Measurements from ENCODE around the gene MRPL39. TPM values are rescaled to one million over a fixed set of nuclear protein-coding genes. Genes with fewer than 3 reads are reported as not detected.

Gene MRPL39
- total RNA-seq = 49.9 TPM
- long read RNA-seq, transcript MRPL39-202 (10 exons, 1,110 nt) = major isoform, 52 of 59 reads
- long read RNA-seq, partial matches to known transcripts = 4 of 59 reads
- long read RNA-seq, other reads (novel, unspliced or antisense) = 3 of 59 reads

- peak within 1 kb of the TSS; percentile 87 for H3K27ac ChIP-seq (replicated peaks)
- no peaks in the 10 kb centered on the region for H3K9me3 ChIP-seq (replicated peaks)
- H3K4me1 ChIP-seq = peaks cover 48% of the 10 kb centered on the region
- peak; percentile 65 for TF ChIP-seq CTCF (IDR thresholded peaks at IDR 0.05; ENCODE audit: borderline replicate concordance)
- peak within 1 kb of the TSS; percentile 85 for H3K4me3 ChIP-seq
- intact Hi-C loops (cut with micrococcal nuclease) = loop anchor here (2.0 kb wide), 1 partner anchor 101 kb away; no protein-coding TSS in a partner anchor
- DNase-seq = peak; percentile 86
- H3K36me3 ChIP-seq = peaks cover 34% of the 10 kb centered on the region
- H3K27me3 ChIP-seq (ENCODE audit: low read depth) = no peaks in the 10 kb centered on the region
Measured at GRCh38 chr21:25607151-25608043, at the start of gene MRPL39. Gene MRPL39, minus strand, starts transcription at chr21:25607481. Its CDS starts 6 bp downstream, at chr21:25607475.

GRCh38 chr21:25656412-25656811 lies 49.1 kb upstream of the MRPL39 start:
- no peak overlapping the region for H3K27ac ChIP-seq (replicated peaks)
- no peaks in the 10 kb centered on the region for H3K27me3 ChIP-seq (ENCODE audit: low read depth)
- DNase-seq = no peak
- peaks cover 8% of the 10 kb centered on the region for H3K9me3 ChIP-seq (replicated peaks)
- TF ChIP-seq CTCF (IDR thresholded peaks at IDR 0.05; ENCODE audit: borderline replicate concordance) = no peak
- H3K36me3 ChIP-seq = no peaks in the 10 kb centered on the region
- H3K4me1 ChIP-seq = peaks cover 14% of the 10 kb centered on the region
- no peak overlapping the region for H3K4me3 ChIP-seq
- intact Hi-C loops (cut with micrococcal nuclease) = no loop called here

DNA sequence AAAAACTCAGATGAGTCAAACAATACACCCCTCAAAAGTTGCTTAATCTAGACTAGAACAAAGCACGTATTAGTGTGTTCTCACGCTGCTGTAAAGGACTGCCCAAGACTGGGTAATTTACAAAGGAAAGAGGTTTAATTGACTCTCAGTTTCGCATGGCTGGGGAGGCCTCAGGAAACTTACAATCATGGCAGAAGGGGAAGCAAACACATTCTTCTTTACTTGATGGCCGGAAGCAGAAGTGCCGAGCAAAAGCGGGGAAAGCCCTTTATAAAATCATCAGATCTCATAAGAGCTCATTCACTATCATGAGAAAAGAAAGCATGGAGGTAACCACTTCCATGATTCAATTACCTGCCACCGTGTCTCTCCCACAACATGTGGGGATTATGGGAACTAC lies 41.9 kb upstream of the MRPL39 start:
- Histone ChIP-seq H3K27me3 (ENCODE audit: low read depth) (no peaks in the 10 kb centered on the region), H3K36me3 (no peaks in the 10 kb centered on the region), H3K4me1 (peaks cover 11% of the 10 kb centered on the region), H3K4me3 (no peak overlapping the region), H3K27ac (replicated peaks) (no peak overlapping the region), H3K9me3 (replicated peaks) (no peaks in the 10 kb centered on the region)
- intact Hi-C loops (cut with micrococcal nuclease) = loop anchor here (5.0 kb wide), 1 partner anchor 48 kb away; no protein-coding TSS in a partner anchor
- no peak for DNase-seq
- TF ChIP-seq CTCF (IDR thresholded peaks at IDR 0.05; ENCODE audit: borderline replicate concordance) = no peak

DNA sequence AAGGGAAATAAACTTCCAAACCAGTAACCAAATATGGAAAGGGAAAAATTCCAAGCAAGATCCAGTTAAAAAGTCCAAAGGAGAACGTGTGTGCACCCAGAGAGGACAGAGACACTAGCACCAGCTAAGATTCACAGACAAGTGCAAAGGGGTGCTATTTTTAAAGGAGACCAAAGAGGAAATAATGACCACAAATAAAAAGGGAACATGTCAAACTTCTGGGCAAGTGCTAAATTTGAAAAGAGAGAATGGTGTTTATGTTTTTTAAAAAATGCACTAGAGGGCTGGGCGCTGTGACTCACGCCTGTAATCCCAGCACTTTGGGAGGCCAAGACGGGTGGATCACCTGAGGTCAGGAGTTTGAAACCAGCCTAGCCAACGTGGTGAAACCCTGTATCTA lies 40.4 kb upstream of the MRPL39 start:
- peaks cover 11% of the 10 kb centered on the region for H3K4me1 ChIP-seq
- H3K4me3 ChIP-seq = no peak overlapping the region
- TF ChIP-seq CTCF (IDR thresholded peaks at IDR 0.05; ENCODE audit: borderline replicate concordance) = no peak
- no peaks in the 10 kb centered on the region for H3K27me3 ChIP-seq (ENCODE audit: low read depth)
- no peak for DNase-seq
- H3K36me3 ChIP-seq = no peaks in the 10 kb centered on the region
- H3K9me3 ChIP-seq (replicated peaks) = no peaks in the 10 kb centered on the region
- no peak overlapping the region for H3K27ac ChIP-seq (replicated peaks)
- intact Hi-C loops (cut with micrococcal nuclease) = loop anchor here (5.0 kb wide), 1 partner anchor 50 kb away; no protein-coding TSS in a partner anchor

- intact Hi-C loops (cut with micrococcal nuclease) = loop anchor here (5.0 kb wide), 1 partner anchor 51 kb away; no protein-coding TSS in a partner anchor
- no peak for TF ChIP-seq CTCF (IDR thresholded peaks at IDR 0.05; ENCODE audit: borderline replicate concordance)
- Histone ChIP-seq H3K9me3 (replicated peaks) (no peaks in the 10 kb centered on the region), H3K27ac (replicated peaks) (no peak overlapping the region), H3K4me1 (peaks cover 17% of the 10 kb centered on the region), H3K36me3 (no peaks in the 10 kb centered on the region), H3K27me3 (ENCODE audit: low read depth) (no peaks in the 10 kb centered on the region), H3K4me3 (no peak overlapping the region)
- no peak for DNase-seq
Measured at GRCh38 chr21:25646474-25646873, 39.2 kb upstream of the MRPL39 start.

Data from left ventricle myocardium inferior (tissue), 1 donor.